ENCODE measurements around the gene FGF1. TPM values are rescaled to one million over a fixed set of nuclear protein-coding genes. Genes with fewer than 3 reads are reported as not detected.

The FGF1 gene
- total and polyA plus RNA-seq, 8 donors = 0.03 to 0.90 (median 0.35) TPM

DNA sequence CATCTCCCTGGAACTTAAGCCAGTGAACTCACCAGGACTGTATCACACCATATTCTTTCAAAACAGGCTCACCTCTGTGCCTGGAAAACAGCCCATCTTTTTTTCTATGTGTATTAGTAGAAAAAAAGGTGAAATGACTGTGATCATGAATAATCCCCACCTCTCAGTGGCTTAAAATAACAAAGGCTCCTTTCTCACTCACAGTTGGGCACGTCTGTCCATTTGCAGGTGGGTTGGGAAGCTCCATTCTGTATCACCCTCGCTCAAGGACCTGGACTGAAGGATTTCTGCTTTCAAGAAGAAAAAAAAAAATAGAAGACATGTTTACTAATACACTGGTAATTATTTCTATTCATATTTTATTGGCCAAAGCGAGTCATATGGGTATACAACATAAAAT lies 17.3 kb upstream of the FGF1 start:
- intact Hi-C loops (cut with DNase I) = no loop called here
- TF ChIP-seq, protein P1, sequence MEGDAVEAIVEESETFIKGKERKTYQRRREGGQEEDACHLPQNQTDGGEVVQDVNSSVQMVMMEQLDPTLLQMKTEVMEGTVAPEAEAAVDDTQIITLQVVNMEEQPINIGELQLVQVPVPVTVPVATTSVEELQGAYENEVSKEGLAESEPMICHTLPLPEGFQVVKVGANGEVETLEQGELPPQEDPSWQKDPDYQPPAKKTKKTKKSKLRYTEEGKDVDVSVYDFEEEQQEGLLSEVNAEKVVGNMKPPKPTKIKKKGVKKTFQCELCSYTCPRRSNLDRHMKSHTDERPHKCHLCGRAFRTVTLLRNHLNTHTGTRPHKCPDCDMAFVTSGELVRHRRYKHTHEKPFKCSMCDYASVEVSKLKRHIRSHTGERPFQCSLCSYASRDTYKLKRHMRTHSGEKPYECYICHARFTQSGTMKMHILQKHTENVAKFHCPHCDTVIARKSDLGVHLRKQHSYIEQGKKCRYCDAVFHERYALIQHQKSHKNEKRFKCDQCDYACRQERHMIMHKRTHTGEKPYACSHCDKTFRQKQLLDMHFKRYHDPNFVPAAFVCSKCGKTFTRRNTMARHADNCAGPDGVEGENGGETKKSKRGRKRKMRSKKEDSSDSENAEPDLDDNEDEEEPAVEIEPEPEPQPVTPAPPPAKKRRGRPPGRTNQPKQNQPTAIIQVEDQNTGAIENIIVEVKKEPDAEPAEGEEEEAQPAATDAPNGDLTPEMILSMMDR (IDR thresholded peaks at IDR 0.05) = no peak
- ATAC-seq (no peak), DNase-seq (no peak), FAIRE-seq (no peak)
- Histone ChIP-seq H3K36me3 (no peaks in the 10 kb centered on the region), H3K9me3 (no peaks in the 10 kb centered on the region), H3K27me3 (no peaks in the 10 kb centered on the region), H3K27ac (no peak overlapping the region), H3K4me1 (peaks cover 0 to 7% (median 0%) of the 10 kb centered on the region in 3 donors), H3K4me3 (no peak overlapping the region)
- WGBS, 2 donors = 85 to 92% methylated on average over 3 of the region's 3 CpGs

DNA sequence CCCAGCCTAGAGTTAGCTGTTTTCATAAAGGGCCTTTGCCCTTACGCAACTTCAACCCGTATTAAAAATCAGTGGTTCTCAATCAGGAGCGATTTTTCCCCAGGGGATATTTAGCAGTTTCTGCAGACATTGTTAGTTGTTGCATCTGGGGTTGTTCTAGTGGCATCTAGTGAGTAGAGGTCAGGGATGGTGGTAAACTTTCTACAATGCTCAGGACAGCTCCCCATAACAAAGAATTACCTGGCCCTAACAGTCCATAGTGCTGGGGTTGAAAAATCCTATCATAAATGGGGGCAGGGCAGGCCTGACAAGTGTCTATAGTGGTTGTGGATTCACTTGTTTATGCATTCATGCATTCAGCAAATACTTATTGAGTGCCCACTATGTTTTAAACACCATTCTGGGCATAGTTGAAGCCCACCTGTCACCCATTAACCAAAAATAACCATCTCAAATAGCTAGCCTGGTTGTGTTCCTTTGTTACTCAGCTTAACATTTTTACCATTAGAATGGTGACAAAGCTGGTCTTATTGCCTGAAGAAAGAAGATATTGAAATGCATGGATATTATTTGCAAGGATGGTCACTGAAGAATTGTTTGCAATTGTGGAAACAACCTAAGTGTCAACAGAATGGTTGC lies 15.9 kb upstream of the FGF1 start:
- no peak overlapping the region for H3K4me3 ChIP-seq
- intact Hi-C loops (cut with DNase I) = no loop called here
- FAIRE-seq = no peak
- WGBS, 2 donors = 77 to 84% methylated on average over 3 of the region's 3 CpGs
- no peak for DNase-seq
- H3K27ac ChIP-seq = no peak overlapping the region
- H3K9me3 ChIP-seq = no peaks in the 10 kb centered on the region
- TF ChIP-seq, protein P1 (IDR thresholded peaks at IDR 0.05) = no peak
- H3K27me3 ChIP-seq = no peaks in the 10 kb centered on the region
- H3K36me3 ChIP-seq = no peaks in the 10 kb centered on the region
- peaks cover 0 to 8% (median 0%) of the 10 kb centered on the region in 3 donors for H3K4me1 ChIP-seq
- ATAC-seq = no peak

DNA sequence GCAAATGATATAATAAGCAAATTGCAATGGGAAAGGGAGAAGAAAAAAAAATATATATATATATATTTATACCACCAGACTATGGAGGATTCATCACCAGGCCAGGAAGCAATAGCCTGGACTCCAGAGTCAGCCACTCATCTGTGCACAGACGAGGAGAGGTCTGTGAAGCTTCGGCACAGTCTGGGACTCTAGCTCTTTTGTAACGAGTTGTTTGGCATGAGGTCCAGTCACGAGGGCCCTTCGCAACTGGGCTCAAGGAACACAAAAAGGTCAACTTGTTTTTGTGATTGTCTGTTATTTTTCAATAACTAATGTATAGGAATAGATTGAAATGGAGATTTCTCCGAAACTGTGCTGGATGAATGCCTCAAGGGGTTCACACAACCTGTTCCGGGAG lies 14.7 kb upstream of the FGF1 start:
- peaks cover 0 to 8% (median 0%) of the 10 kb centered on the region in 3 donors for H3K4me1 ChIP-seq
- intact Hi-C loops (cut with DNase I) = no loop called here
- DNase-seq (no peak), ATAC-seq (no peak), FAIRE-seq (no peak)
- 76 to 78% methylated on average over 7 of the region's 7 CpGs for WGBS, 2 donors
- no peak overlapping the region for H3K4me3 ChIP-seq
- TF ChIP-seq, protein P1 (IDR thresholded peaks at IDR 0.05) = no peak
- no peaks in the 10 kb centered on the region for H3K36me3 ChIP-seq
- H3K27ac ChIP-seq = no peak overlapping the region
- no peaks in the 10 kb centered on the region for H3K9me3 ChIP-seq
- no peaks in the 10 kb centered on the region for H3K27me3 ChIP-seq

DNA sequence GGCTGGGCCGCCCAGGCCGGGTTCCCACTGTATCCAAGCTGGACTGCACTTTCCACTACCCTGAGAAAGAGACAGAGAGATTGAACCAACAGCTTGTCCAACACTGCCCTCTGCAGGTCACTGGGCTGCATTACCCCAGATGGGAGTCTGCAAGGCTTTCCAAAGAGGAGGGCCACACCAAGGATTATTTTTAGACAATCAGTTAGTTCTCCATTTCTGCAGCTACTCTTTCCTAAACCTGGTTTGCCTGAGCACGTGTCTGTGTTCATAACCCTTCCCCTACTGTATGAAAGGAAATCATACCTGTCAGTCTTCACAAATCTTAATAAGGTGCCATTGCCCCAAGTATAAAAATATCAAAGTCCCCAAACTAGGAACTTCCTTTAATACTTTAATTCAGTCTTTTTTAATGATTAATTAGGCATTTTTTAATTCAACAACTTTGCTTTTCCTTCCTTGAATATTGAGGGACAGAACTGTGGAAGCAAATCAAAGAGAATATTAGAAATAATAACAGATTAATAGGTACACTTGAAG lies 13.4 kb upstream of the FGF1 start:
- no peak overlapping the region for H3K27ac ChIP-seq
- no peaks in the 10 kb centered on the region for H3K9me3 ChIP-seq
- TF ChIP-seq, protein P1 (IDR thresholded peaks at IDR 0.05) = peak; percentile 83 to 97 (median 91)
- intact Hi-C loops (cut with DNase I) = loop anchor here in 2 of 3 donors (5.0 kb wide), 2 partner anchors 42 to 47 kb away; no protein-coding TSS in a partner anchor
- WGBS, 2 donors = 9 to 12% methylated on average over 3 of the region's 3 CpGs
- H3K36me3 ChIP-seq = no peaks in the 10 kb centered on the region
- peak; percentile 41 for FAIRE-seq
- H3K27me3 ChIP-seq = no peaks in the 10 kb centered on the region
- H3K4me3 ChIP-seq = no peak overlapping the region
- peaks cover 0 to 8% (median 0%) of the 10 kb centered on the region in 3 donors for H3K4me1 ChIP-seq
- DNase-seq = peak; percentile 69 to 91 (median 86)
- ATAC-seq = peak; percentile 91 to 98 (median 96)
